Left renal cortex interstitium (tissue), 4 donors: ENCODE results near the gene OMA1. TPM values are rescaled to one million over a fixed set of nuclear protein-coding genes. Genes with fewer than 3 reads are reported as not detected.
A peak's percentile ranks its signal among the peaks of the same experiment; 100 is the strongest.

Experiments
- DNase-seq, 4 donors: peaks; one replicate each; pipeline ENCODE4 v3.0.0-alpha.2; 2013; ENCODE audit warnings: low read depth in 4 of 4, low spot score in 2 of 4, missing footprints in 1 of 4
- polyA plus RNA-seq, 4 donors: library from polyadenylated mRNA; unstranded; fragments of 120-200 nt; gene quantifications; one replicate each; pipeline ENCODE4 v1.2.1, GENCODE V29; 2013; ENCODE audit not compliant: insufficient read length in 4 of 4

Gene OMA1
- polyA plus RNA-seq, 4 donors: 24.6 to 40.1 (median 36.1) TPM

DNA sequence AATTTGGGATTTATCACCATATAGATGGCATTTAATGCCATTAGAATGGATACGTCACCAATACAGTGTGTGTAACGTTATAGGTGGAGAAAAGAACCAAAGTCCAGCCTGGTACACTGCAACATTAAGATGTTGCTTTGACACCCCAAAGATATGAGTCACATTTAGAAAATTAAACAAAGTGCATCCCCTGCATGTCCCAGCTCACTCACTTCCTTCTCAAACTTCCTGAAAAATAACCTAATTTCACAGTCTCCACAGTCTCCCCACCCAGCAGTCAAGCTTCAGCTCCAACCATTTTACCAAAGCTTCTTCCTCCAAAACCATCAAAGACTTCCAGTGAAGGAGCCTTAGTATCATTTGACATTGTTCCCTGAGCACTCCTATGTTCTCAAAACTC, 111.9 kb downstream of the OMA1 start:
- no peak for DNase-seq

DNA sequence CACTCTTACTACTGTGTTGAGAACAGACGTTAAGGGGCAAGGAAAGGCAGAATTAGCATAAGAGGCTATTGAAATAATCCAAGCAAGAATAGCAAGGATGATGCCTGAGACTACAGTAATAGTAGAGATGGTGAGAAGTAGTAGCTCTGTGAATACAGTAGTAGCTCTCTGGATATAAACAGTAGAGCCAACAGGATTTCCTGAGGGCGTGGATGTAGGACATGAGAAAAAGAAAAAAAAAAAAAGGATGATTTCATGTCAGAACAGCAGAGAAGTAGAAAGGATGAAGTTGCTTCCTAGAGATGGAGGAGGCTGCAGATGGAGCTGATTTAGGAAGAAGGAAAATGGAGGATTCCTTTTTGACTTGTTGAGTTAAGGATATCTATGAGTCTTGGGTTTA, 112.3 kb downstream of the OMA1 start:
- no peak for DNase-seq

DNA sequence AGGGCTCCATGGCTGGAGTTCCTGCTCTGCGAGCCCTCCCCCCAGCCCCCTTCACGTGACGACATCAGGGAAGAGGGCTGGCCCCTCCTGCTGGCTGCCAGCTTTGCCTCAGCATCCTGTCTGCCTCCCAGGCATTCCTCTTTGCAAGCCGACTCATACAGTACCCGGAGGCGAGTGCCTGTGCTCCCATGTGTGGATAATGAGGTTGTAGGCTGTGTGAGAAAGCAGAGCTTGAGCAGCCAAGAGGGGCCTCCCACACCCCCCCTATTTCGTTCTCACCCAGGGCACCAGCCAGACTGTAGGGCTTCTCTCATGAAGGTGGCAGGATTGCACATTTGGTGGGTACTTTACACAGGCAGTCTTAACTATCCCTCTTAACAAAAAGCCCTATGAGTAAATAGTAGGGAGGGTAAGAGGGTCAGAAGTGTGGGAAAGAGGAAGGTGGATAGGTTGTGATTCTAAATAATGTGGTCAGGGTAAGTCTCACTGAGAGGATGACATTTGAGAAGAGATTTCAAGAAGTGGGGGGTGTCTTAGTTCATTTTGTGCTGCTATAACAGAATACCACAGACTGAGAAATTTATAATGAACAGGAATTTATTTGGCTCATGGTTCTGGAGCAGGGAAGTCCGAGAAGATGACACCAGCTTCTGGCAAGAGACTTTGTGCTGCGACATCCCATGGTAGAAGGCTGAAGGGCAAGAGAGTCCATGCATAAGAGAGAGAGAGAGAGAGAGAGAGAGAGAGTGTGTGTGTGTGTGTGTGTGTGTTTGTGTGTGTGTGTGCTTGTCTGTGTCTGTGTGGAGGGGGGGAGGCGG, 113.5 kb downstream of the OMA1 start:
- DNase-seq: peak; percentile 51 to 82 (median 66)

DNA sequence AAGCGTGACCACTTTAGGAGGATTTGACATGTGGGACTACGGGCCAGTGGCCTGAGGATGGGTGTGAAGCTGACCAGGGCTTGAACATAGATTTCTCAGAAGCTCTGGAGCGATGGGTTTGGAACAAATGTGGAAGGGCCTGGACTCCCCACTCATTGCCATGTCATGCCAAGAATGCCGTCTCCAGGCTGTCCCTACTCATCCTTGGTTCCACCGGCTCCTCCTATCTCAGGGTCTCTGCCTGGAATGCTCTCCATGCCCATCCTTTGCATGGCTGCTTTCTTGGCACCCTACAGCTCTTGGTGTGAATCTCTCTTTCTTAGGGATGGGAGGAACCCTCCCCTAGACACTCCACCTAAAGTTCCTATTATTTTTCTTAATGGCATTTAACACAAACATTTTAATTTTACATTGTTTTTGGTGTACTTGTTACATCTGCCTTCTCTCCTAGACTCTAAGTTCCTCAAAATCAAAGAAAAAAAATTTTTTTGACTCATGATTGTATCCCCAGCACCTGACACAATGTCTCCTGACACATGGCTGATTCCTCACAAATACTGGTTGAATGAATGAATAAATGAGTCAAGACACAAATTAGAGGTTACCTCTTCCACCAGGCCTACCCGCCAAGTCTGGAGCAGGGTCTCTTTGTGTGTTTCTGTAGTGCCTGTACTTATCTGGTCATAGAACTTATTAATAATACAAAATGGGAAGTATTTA, 114.5 kb downstream of the OMA1 start:
- DNase-seq: no peak

Other genes starting within 250 kb of the OMA1 start
- gene TACSTD2, start 30.5 kb upstream of the OMA1 start, polyA plus RNA-seq: 10 to 100 TPM; 27.4 to 53.8 (median 40.4) TPM
- 10 to 100 TPM; 24.5 to 55.3 (median 34.7) TPM for gene MYSM1, start 153.3 kb upstream of the OMA1 start, polyA plus RNA-seq
- 100 to 1,000 TPM in 1 of 4 donors, 10 to 100 TPM in 3; 55.4 to 214 (median 88.0) TPM for gene JUN, start 237.3 kb upstream of the OMA1 start, polyA plus RNA-seq